HL-60 (cell line): ENCODE results near the gene GGA3.

ENCODE experiments used
- GABPA ChIP-seq: IDR thresholded peaks from 2 replicates; pipeline ENCODE4 v1.6.1; 2012; ENCODE audit warnings: low read depth
- POLR2AphosphoS5 ChIP-seq: IDR thresholded peaks from 2 replicates; pipeline ENCODE4 v1.6.1; 2012; ENCODE audit warnings: low read depth
- TF ChIP-seq, protein P1 (sequence below): IDR thresholded peaks from one replicate; pipeline ENCODE4 v1.5.1; 2011; ENCODE audit warnings: low read length, control low read depth, inconsistent platforms; ENCODE audit not compliant: insufficient read depth
- TF ChIP-seq, protein P2 (sequence below): IDR thresholded peaks from 2 replicates; pipeline ENCODE4 v1.6.1; 2012; ENCODE audit warnings: low read depth; ENCODE audit not compliant: insufficient replicate concordance

DNA sequence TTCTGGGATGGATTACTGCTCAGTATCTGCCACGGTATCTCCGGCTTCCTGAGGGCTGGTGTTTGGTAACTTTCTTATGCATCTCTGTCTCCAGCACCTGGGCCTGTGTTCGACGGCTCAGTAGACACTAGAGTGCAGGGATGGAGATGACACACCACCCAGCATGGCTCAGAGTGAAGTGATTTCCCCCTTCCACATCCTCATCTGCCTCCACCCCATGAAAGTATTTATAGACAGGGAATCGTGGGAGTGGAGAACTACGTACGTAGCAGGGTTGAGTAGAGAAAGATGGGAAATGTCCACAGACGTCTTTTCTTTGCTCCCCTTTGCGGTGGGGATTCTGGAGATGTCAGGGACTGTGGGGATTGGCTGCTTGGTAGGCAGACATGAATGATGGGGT, 39.6 kb upstream of the GGA3 start:
- TF ChIP-seq, protein P1, sequence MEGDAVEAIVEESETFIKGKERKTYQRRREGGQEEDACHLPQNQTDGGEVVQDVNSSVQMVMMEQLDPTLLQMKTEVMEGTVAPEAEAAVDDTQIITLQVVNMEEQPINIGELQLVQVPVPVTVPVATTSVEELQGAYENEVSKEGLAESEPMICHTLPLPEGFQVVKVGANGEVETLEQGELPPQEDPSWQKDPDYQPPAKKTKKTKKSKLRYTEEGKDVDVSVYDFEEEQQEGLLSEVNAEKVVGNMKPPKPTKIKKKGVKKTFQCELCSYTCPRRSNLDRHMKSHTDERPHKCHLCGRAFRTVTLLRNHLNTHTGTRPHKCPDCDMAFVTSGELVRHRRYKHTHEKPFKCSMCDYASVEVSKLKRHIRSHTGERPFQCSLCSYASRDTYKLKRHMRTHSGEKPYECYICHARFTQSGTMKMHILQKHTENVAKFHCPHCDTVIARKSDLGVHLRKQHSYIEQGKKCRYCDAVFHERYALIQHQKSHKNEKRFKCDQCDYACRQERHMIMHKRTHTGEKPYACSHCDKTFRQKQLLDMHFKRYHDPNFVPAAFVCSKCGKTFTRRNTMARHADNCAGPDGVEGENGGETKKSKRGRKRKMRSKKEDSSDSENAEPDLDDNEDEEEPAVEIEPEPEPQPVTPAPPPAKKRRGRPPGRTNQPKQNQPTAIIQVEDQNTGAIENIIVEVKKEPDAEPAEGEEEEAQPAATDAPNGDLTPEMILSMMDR: no peak
- TF ChIP-seq, protein P2, sequence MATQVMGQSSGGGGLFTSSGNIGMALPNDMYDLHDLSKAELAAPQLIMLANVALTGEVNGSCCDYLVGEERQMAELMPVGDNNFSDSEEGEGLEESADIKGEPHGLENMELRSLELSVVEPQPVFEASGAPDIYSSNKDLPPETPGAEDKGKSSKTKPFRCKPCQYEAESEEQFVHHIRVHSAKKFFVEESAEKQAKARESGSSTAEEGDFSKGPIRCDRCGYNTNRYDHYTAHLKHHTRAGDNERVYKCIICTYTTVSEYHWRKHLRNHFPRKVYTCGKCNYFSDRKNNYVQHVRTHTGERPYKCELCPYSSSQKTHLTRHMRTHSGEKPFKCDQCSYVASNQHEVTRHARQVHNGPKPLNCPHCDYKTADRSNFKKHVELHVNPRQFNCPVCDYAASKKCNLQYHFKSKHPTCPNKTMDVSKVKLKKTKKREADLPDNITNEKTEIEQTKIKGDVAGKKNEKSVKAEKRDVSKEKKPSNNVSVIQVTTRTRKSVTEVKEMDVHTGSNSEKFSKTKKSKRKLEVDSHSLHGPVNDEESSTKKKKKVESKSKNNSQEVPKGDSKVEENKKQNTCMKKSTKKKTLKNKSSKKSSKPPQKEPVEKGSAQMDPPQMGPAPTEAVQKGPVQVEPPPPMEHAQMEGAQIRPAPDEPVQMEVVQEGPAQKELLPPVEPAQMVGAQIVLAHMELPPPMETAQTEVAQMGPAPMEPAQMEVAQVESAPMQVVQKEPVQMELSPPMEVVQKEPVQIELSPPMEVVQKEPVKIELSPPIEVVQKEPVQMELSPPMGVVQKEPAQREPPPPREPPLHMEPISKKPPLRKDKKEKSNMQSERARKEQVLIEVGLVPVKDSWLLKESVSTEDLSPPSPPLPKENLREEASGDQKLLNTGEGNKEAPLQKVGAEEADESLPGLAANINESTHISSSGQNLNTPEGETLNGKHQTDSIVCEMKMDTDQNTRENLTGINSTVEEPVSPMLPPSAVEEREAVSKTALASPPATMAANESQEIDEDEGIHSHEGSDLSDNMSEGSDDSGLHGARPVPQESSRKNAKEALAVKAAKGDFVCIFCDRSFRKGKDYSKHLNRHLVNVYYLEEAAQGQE: no peak
- TF ChIP-seq POLR2AphosphoS5 (no peak), GABPA (no peak)
